ENCODE data around the gene TFG. TPM values are rescaled to one million over a fixed set of nuclear protein-coding genes. Genes with fewer than 3 reads are reported as not detected.
"Not testable (repeated sequence)": the region's sequence is repeated elsewhere in the genome, so short reads cannot be mapped to it uniquely, and the experiment has no call there.

The TFG gene
- total and polyA plus RNA-seq, 9 of the 15 experiments (the other 6 are each of a cell fraction or from before 2014, with no cell fraction given), result 31.8 to 143 (median 57.8) TPM

GRCh38 chr3:100661294-100661693 is 48.0 kb upstream of the TFG start:
- BruUV-seq (replicated peaks); H3K9me1 ChIP-seq (ENCODE audit: control insufficient read depth, insufficient read depth, low read length); CTCF ChIA-PET (ENCODE audit: low intra/inter-chr PET ratio); H3K4me1 ChIP-seq (replicated peaks in 1 of 2; ENCODE audit: control insufficient read depth in 2 of 2, insufficient read depth in 2 of 2, low read length in 2 of 2); FAIRE-seq; H3K4me3 ChIP-seq; ATAC-seq; H4K20me1 ChIP-seq (replicated peaks; ENCODE audit: control insufficient read depth, insufficient read depth, low read length); H3K9ac ChIP-seq (ENCODE audit: insufficient read depth in 1 of 2, low read depth in 2 of 2, low read length in 2 of 2); H3K36me3 ChIP-seq (ENCODE audit: control insufficient read depth, insufficient read depth, low read length); H3K27ac ChIP-seq (ENCODE audit: extremely low read depth, low read depth, low read length); in situ Hi-C loops (cut with MboI); H3K9me3 ChIP-seq (replicated peaks; ENCODE audit: control insufficient read depth, insufficient read depth, low read depth, low read length); intact Hi-C loops (cut with micrococcal nuclease); DNase-seq (ENCODE audit: extremely low read depth in 1 of 4, low spot score in 3 of 4); H3K27me3 ChIP-seq (ENCODE audit: control insufficient read depth in 2 of 2, insufficient read depth in 2 of 2, low read length in 2 of 2); H3K4me2 ChIP-seq (ENCODE audit: insufficient read depth, low read length); H3K79me2 ChIP-seq (ENCODE audit: control insufficient read depth, insufficient read depth, low read length): not testable (repeated sequence)
- 0 out of 2 replicates have a peak overlapping the region, but pooled peaks have one; percentile 5 for H2AFZ ChIP-seq (ENCODE audit: low read depth, low read length)
- TF ChIP-seq, protein P1, sequence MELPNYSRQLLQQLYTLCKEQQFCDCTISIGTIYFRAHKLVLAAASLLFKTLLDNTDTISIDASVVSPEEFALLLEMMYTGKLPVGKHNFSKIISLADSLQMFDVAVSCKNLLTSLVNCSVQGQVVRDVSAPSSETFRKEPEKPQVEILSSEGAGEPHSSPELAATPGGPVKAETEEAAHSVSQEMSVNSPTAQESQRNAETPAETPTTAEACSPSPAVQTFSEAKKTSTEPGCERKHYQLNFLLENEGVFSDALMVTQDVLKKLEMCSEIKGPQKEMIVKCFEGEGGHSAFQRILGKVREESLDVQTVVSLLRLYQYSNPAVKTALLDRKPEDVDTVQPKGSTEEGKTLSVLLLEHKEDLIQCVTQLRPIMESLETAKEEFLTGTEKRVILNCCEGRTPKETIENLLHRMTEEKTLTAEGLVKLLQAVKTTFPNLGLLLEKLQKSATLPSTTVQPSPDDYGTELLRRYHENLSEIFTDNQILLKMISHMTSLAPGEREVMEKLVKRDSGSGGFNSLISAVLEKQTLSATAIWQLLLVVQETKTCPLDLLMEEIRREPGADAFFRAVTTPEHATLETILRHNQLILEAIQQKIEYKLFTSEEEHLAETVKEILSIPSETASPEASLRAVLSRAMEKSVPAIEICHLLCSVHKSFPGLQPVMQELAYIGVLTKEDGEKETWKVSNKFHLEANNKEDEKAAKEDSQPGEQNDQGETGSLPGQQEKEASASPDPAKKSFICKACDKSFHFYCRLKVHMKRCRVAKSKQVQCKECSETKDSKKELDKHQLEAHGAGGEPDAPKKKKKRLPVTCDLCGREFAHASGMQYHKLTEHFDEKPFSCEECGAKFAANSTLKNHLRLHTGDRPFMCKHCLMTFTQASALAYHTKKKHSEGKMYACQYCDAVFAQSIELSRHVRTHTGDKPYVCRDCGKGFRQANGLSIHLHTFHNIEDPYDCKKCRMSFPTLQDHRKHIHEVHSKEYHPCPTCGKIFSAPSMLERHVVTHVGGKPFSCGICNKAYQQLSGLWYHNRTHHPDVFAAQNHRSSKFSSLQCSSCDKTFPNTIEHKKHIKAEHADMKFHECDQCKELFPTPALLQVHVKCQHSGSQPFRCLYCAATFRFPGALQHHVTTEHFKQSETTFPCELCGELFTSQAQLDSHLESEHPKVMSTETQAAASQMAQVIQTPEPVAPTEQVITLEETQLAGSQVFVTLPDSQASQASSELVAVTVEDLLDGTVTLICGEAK (IDR thresholded peaks at IDR 0.05), result peak; percentile 69
- TF ChIP-seq, protein P1 (CRISPR knock-in tag; IDR thresholded peaks at IDR 0.05), result not testable (repeated sequence)
- POLR2A ChIA-PET, result interaction anchor here (0.5 kb wide), 1 partner anchor 48 kb away, joined by 3 read pairs; the partner anchor contains the start of gene TFG
